Gastroesophageal sphincter (tissue), 4 donors: ENCODE results near the gene KAZALD1. TPM values are rescaled to one million over a fixed set of nuclear protein-coding genes. Genes with fewer than 3 reads are reported as not detected.

Source experiments
- ATAC-seq: fragments of 150-250 bp; one replicate; pipeline ENCODE4 v1.9.1; 2016; ENCODE audit warnings: mild to moderate bottlenecking, moderate library complexity
- H3K27ac ChIP-seq, 4 donors: fragments of 200-600 bp; sonication (generic) in 3 of 4; 1 replicate in 3 of 4; 2 replicates in 1 of 4; pipeline ENCODE4 v1.5.1; 2016 to 2019
- H3K27me3 ChIP-seq: fragments of 200-600 bp; sonication (generic); one replicate; pipeline ENCODE4 v1.5.1; 2019
- H3K36me3 ChIP-seq, 2 donors: fragments of 200-600 bp; sonication (generic); one replicate each; pipeline ENCODE4 v1.5.1; 2019; ENCODE audit warnings: control low read depth in 1 of 2
- H3K4me1 ChIP-seq, 3 donors: fragments of 200-600 bp; sonication (generic); 1 replicate in 2 of 3; 2 replicates in 1 of 3; pipeline ENCODE4 v1.5.1; 2016 to 2019; ENCODE audit warnings: control low read depth in 2 of 3
- H3K4me3 ChIP-seq, 2 donors: fragments of 200-600 bp; sonication (generic); one replicate each; pipeline ENCODE4 v1.5.1; 2019; ENCODE audit warnings: mild to moderate bottlenecking in 1 of 2, moderate library complexity in 1 of 2
- H3K9me3 ChIP-seq, 3 donors: fragments of 200-600 bp; sonication (generic); one replicate each; pipeline ENCODE4 v1.5.1; 2017 to 2019; ENCODE audit warnings: control low read depth in 2 of 3
- CTCF ChIP-seq, 4 experiments: fragments of 200-600 bp in 2 of 4; fragments of 450-650 bp in 2 of 4; sonication (generic) in 1 of 4; IDR thresholded peaks; one replicate each; pipeline ENCODE4 v1.5.1; 2017 to 2019; ENCODE audit warnings: antibody characterized with exemption in 4 of 4, mild to moderate bottlenecking in 2 of 4, moderate library complexity in 2 of 4
- EP300 ChIP-seq: sonication (generic); formaldehyde crosslinking; IDR thresholded peaks from one replicate; pipeline ENCODE4 v1.6.1; 2017; ENCODE audit warnings: antibody characterized with exemption, mild to moderate bottlenecking
- POLR2A ChIP-seq, 2 donors: fragments of 450-650 bp; IDR thresholded peaks; one replicate each; pipeline ENCODE4 v1.6.1; 2017; ENCODE audit warnings: antibody characterized with exemption in 2 of 2, mild to moderate bottlenecking in 2 of 2, moderate library complexity in 1 of 2
- POLR2AphosphoS5 ChIP-seq: sonication (generic); formaldehyde crosslinking; IDR thresholded peaks from one replicate; pipeline ENCODE4 v1.6.1; 2017; ENCODE audit warnings: antibody characterized with exemption
- WGBS, 2 donors: methylation state at CpG; one replicate each; pipeline ENCODE4 v1.1.5; 2018; ENCODE audit warnings: low coverage in 1 of 2; 5-methylcytosine and 5-hydroxymethylcytosine counted together
- total RNA-seq, 4 donors: library from RNA; depleted of rRNA; stranded (reverse); fragments of >200 nt; gene quantifications; one replicate each; pipeline ENCODE4 v1.1.0, GENCODE V29; 2016

Gene KAZALD1
- total RNA-seq, 4 donors from 2014 or later, result 0.45 to 12.5 (median 2.2) TPM

DNA sequence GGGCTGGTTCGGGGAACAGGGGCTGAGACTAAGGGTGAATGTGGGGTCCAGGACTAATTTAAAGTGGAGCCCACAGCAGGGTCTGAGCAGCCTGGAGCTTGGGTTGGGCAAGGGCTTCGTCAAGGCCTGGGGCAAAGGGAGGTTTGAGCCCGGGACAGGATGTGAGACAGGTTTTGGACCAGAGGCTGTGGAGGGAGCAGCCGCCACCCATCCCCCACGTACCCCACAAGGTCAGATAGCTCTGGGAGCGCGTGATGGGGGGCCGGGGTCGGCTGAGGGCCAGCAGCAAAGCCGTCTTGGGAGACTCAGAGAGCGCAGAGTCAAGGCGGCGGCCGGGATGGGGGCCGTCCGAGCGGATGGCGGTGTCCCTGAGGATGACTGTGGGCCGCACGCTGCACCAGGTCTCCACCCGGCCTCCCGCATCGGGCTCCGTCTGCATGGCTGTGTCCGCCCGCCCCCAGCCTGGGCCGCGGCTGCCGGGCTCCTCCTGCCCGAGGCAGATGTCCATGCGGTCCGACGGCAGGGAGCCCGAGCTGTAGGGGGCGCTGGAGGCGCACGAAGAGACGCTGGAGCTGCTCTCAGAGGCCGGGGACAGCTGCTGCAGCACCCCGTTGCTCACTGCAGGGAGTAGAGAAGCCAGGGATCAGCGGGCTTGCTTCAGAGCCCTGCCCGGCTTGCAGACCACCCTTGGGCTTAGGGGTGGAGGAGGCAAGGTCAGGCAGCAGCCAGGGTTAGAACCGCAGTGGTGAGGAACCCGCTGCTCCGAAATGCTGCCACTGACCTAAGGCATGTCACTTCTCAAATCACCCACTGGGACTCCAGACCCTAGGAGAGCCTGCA is 43.0 kb upstream of the KAZALD1 start:
- peak; percentile 81 for ATAC-seq
- Histone ChIP-seq H3K9me3 (no peaks in the 10 kb centered on the region), H3K4me1 (peaks cover 0 to 26% (median 4%) of the 10 kb centered on the region in 3 donors), H3K27ac (no peak overlapping the region), H3K4me3 (no peak overlapping the region), H3K36me3 (no peaks in the 10 kb centered on the region), H3K27me3 (peaks cover 52% of the 10 kb centered on the region)
- no peak for TF ChIP-seq POLR2A (IDR thresholded peaks at IDR 0.05)
- no peak for TF ChIP-seq EP300
- TF ChIP-seq POLR2AphosphoS5, result no peak
- TF ChIP-seq CTCF (IDR thresholded peaks at IDR 0.05), result peak in 3 of 4 experiments; percentile 46 to 75 (median 65)
- WGBS, 2 donors, result 20 to 66% methylated on average over 3 of the region's 45 CpGs

- Histone ChIP-seq H3K36me3 (no peaks in the 10 kb centered on the region), H3K27ac (no peak overlapping the region), H3K4me3 (no peak overlapping the region), H3K27me3 (peaks cover 52% of the 10 kb centered on the region), H3K4me1 (peaks cover 0 to 20% (median 0%) of the 10 kb centered on the region in 3 donors), H3K9me3 (no peaks in the 10 kb centered on the region)
- WGBS, 2 donors, result 57% methylated on average over 2 of the region's 2 CpGs; no CpG with 5 or more reads in 1 of the 2 donors
- no peak for ATAC-seq
- no peak for TF ChIP-seq POLR2A (IDR thresholded peaks at IDR 0.05)
These were observed 42.4 kb upstream of the KAZALD1 start for GRCh38 chr10:101019440-101019703.

- ATAC-seq, result no peak
These were observed 41.2 kb upstream of the KAZALD1 start for GRCh38 chr10:101020427-101021075.

GRCh38 chr10:101021239-101021638 is 40.5 kb upstream of the KAZALD1 start:
- Histone ChIP-seq H3K27ac (no peak overlapping the region), H3K4me3 (no peak overlapping the region), H3K9me3 (no peaks in the 10 kb centered on the region), H3K4me1 (peaks cover 0 to 14% (median 0%) of the 10 kb centered on the region in 3 donors), H3K36me3 (no peaks in the 10 kb centered on the region), H3K27me3 (peaks cover 44% of the 10 kb centered on the region)
- ATAC-seq, result no peak
- 86% methylated on average over 1 of the region's 4 CpGs; no CpG with 5 or more reads in 1 of the 2 donors for WGBS, 2 donors
- no peak for TF ChIP-seq POLR2AphosphoS5

More at GRCh38 chr10:101020427-101021075, 41.2 kb upstream of the KAZALD1 start:
- TF ChIP-seq EP300 (no peak), CTCF (IDR thresholded peaks at IDR 0.05) (no peak), POLR2A (IDR thresholded peaks at IDR 0.05) (no peak), POLR2AphosphoS5 (no peak)
- Histone ChIP-seq H3K27ac (no peak overlapping the region), H3K36me3 (no peaks in the 10 kb centered on the region), H3K4me1 (peaks cover 0 to 14% (median 0%) of the 10 kb centered on the region in 3 donors), H3K27me3 (peaks cover 51% of the 10 kb centered on the region), H3K4me3 (no peak overlapping the region), H3K9me3 (no peaks in the 10 kb centered on the region)
- 80 to 82% methylated on average over 2 of the region's 10 CpGs for WGBS, 2 donors

GRCh38 chr10:101021692-101022251 is 40.0 kb upstream of the KAZALD1 start:
- Histone ChIP-seq H3K4me3 (no peak overlapping the region), H3K36me3 (no peaks in the 10 kb centered on the region), H3K27ac (no peak overlapping the region), H3K9me3 (no peaks in the 10 kb centered on the region), H3K27me3 (peaks cover 39% of the 10 kb centered on the region), H3K4me1 (peaks cover 0 to 14% (median 0%) of the 10 kb centered on the region in 3 donors)
- ATAC-seq, result no peak
- no peak for TF ChIP-seq POLR2AphosphoS5
- 82 to 84% methylated on average over 3 to 8 of the region's 11 CpGs for WGBS, 2 donors

- 94% methylated on average over 7 of the region's 15 CpGs; no CpG with 5 or more reads in 1 of the 2 donors for WGBS, 2 donors
- H3K36me3 ChIP-seq, result no peaks in the 10 kb centered on the region
- peaks cover 29% of the 10 kb centered on the region for H3K27me3 ChIP-seq
- peaks cover 0 to 12% (median 0%) of the 10 kb centered on the region in 3 donors for H3K4me1 ChIP-seq
- ATAC-seq, result no peak
- H3K9me3 ChIP-seq, result no peaks in the 10 kb centered on the region
- TF ChIP-seq CTCF (IDR thresholded peaks at IDR 0.05) (no peak), EP300 (no peak), POLR2AphosphoS5 (no peak), POLR2A (IDR thresholded peaks at IDR 0.05) (no peak)
- H3K27ac ChIP-seq, result no peak overlapping the region
- no peak overlapping the region for H3K4me3 ChIP-seq
These were observed 38.7 kb upstream of the KAZALD1 start for GRCh38 chr10:101022967-101023705.
